ENCODE measurements around the gene SNCB. TPM values are rescaled to one million over a fixed set of nuclear protein-coding genes. Genes with fewer than 3 reads are reported as not detected.

SNCB gene
- total and polyA plus RNA-seq, 2 of the 8 experiments (the other 6 are each of a cell fraction or from before 2014, with no cell fraction given) = 4.2 to 5.9 TPM

DNA sequence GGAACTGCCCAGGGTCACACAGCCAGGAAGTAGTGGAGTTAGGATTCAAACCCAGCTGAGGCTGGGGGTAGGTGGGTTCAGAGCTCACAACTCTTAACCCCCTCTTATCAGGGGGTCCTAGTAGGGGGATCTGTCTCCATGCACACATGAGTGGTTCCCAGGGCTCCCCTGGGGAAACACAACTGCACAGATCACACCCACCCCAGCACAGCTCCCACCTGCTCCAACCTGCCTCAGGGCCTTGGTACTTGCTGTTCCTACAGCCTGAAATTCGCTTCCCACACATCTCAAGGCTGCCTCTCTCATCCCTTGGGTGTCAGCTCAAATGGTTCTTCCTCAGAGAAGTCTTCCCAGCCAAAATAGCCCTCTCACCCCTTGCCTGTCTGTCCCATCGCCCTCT, 4.8 kb downstream of the SNCB start (continued):
- TF ChIP-seq, protein P1, sequence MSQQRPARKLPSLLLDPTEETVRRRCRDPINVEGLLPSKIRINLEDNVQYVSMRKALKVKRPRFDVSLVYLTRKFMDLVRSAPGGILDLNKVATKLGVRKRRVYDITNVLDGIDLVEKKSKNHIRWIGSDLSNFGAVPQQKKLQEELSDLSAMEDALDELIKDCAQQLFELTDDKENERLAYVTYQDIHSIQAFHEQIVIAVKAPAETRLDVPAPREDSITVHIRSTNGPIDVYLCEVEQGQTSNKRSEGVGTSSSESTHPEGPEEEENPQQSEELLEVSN (IDR thresholded peaks at IDR 0.05) = no peak
- TF ChIP-seq CBX5 (IDR thresholded peaks at IDR 0.05; ENCODE audit: low read depth, low read length) (no peak), EP300 (IDR thresholded peaks at IDR 0.05; ENCODE audit: borderline replicate concordance in 1 of 2, low read depth in 2 of 2, low read length in 2 of 2) (no peak), ZNF274 (IDR thresholded peaks at IDR 0.05; ENCODE audit: borderline replicate concordance, extremely low read depth, low read length) (no peak)
